K562 (cell line): ENCODE data around the gene NEK2. TPM values are rescaled to one million over a fixed set of nuclear protein-coding genes. Genes with fewer than 3 reads are reported as not detected.

Experiments used
- ARNT ChIP-seq, 2 experiments: fragments of 450-650 bp; IDR thresholded peaks; 2 replicates each; pipeline ENCODE4 v1.6.1; 2016; ENCODE audit warnings: mild to moderate bottlenecking in 1 of 2
- BMI1 ChIP-seq: fragments of 150-350 bp; IDR thresholded peaks from 2 replicates; pipeline ENCODE4 v1.6.1; 2014; ENCODE audit warnings: low read length
- EP400 ChIP-seq: fragments of 450-650 bp; IDR thresholded peaks from 2 replicates; pipeline ENCODE4 v1.6.1; 2017; ENCODE audit warnings: antibody characterized with exemption, mild to moderate bottlenecking, moderate library complexity
- ETS1 ChIP-seq: conservative IDR thresholded peaks from 2 replicates; pipeline ENCODE4 v1.6.1; 2011; ENCODE audit warnings: low read depth, mild to moderate bottlenecking, low read length; ENCODE audit not compliant: control insufficient read depth
- HNRNPLL ChIP-seq: fragments of 200-400 bp; formaldehyde crosslinking; IDR thresholded peaks from 2 replicates; pipeline ENCODE4 v1.6.1; 2017; ENCODE audit warnings: low read length, low read depth, mild to moderate bottlenecking; ENCODE audit not compliant: poor library complexity, severe bottlenecking
- JUND ChIP-seq, 2 experiments: IDR thresholded peaks; 2 replicates in 1 of 2; 3 replicates in 1 of 2; pipeline ENCODE4 v1.6.1; 2011; ENCODE audit warnings: borderline replicate concordance in 2 of 2, low read depth in 2 of 2, low read length in 2 of 2, improper control_type of control experiment in 1 of 2, missing biosample characterization in 1 of 2, missing genetic modification characterization in 1 of 2, missing genetic modification reagents in 1 of 2
- KDM5B ChIP-seq: fragments of 200-600 bp; sonication (generic); IDR thresholded peaks from 2 replicates; pipeline ENCODE4 v1.6.1; 2012; ENCODE audit warnings: low read depth, mild to moderate bottlenecking, moderate library complexity, low read length, control low read depth, inconsistent platforms; ENCODE audit not compliant: insufficient replicate concordance
- KHSRP ChIP-seq: fragments of 450-650 bp; IDR thresholded peaks from 2 replicates; pipeline ENCODE4 v1.6.1; 2017
- MITF ChIP-seq: IDR thresholded peaks from 2 replicates; pipeline ENCODE4 v1.6.1; 2014; ENCODE audit warnings: antibody characterized with exemption
- MTA2 ChIP-seq: fragments of 450-650 bp; IDR thresholded peaks from 2 replicates; pipeline ENCODE4 v1.6.1; 2016; ENCODE audit warnings: low read depth
- POLR2A ChIP-seq: fragments of 450-650 bp; conservative IDR thresholded peaks from 2 replicates; pipeline ENCODE4 v1.6.1; 2016
- POLR2G ChIP-seq: fragments of 200-400 bp; formaldehyde crosslinking; IDR thresholded peaks from 2 replicates; pipeline ENCODE4 v1.6.1; 2017; ENCODE audit warnings: low read depth, mild to moderate bottlenecking, antibody characterized with exemption, low read length, moderate library complexity
- PRDM10 ChIP-seq: fragments of 450-650 bp; IDR thresholded peaks from 2 replicates; pipeline ENCODE4 v1.6.1; 2018; ENCODE audit not compliant: partially characterized antibody
- RBBP5 ChIP-seq: fragments of 200-600 bp; sonication (generic); IDR thresholded peaks from 2 replicates; pipeline ENCODE4 v1.6.1; 2012; ENCODE audit warnings: borderline replicate concordance, mild to moderate bottlenecking, low read length, control low read depth, inconsistent platforms; ENCODE audit not compliant: insufficient read depth, poor library complexity, severe bottlenecking
- ZNF274 ChIP-seq: IDR thresholded peaks from 2 replicates; pipeline ENCODE4 v1.6.1; 2011; ENCODE audit warnings: low read depth, mild to moderate bottlenecking, low read length, moderate library complexity, borderline replicate concordance
- ZNF57 ChIP-seq: fragments of 450-650 bp; formaldehyde crosslinking; IDR thresholded peaks from 2 replicates; pipeline ENCODE4 v1.4.0; 2020; ENCODE audit warnings: mild to moderate bottlenecking, moderate library complexity
- ZNF780A ChIP-seq: fragments of 250-450 bp; sonication (Bioruptor Pico); IDR thresholded peaks from 2 replicates; pipeline ENCODE4 v1.5.0; 2021; ENCODE audit warnings: mild to moderate bottlenecking
- polyA plus RNA-seq, 8 experiments: library from polyadenylated mRNA; depleted of rRNA in 4 of 8; stranded (reverse) in 5 of 8; unstranded in 3 of 8; fragments of >200 nt; fragmentation: Nextera tagmentation in 2 of 8; fragmentation: Illumina TruSeq in 1 of 8; extraction: Ambion mirVana in 2 of 8; extraction: Trizol in 1 of 8; gene quantifications; 2 replicates each; pipeline versions ENCODE4 v1.2.1 to v1.2.3, GENCODE V29; 2011 to 2014; ENCODE audit warnings: inconsistent platforms in 1 of 8, missing spikeins in 1 of 8
- total RNA-seq, 7 experiments: library from RNA; depleted of rRNA in 6 of 7; stranded (reverse); fragments of >200 nt in 6 of 7; fragmentation: Illumina TruSeq in 2 of 7; extraction: Trizol in 2 of 7; gene quantifications; 2 replicates each; pipeline versions ENCODE4 v1.2.1 to v1.2.3, GENCODE V29; 2011 to 2021; ENCODE audit warnings: low replicate concordance in 1 of 7
- TF ChIP-seq, protein P1 (sequence below), 2 experiments: fragments of 450-650 bp in 1 of 2; sonication (generic) in 1 of 2; formaldehyde crosslinking in 1 of 2; IDR thresholded peaks in 1 of 2; conservative IDR thresholded peaks in 1 of 2; 2 replicates each; pipeline versions ENCODE4 v1.6.1 to v1.8.1; 2016 to 2023; ENCODE audit warnings: mild to moderate bottlenecking in 2 of 2, moderate library complexity in 2 of 2, inconsistent platforms in 1 of 2, missing genetic modification reagents in 1 of 2

NEK2 gene
- total and polyA plus RNA-seq, 9 of the 15 experiments (the other 6 are each of a cell fraction or from before 2014, with no cell fraction given): 30.0 to 74.7 (median 66.4) TPM

DNA sequence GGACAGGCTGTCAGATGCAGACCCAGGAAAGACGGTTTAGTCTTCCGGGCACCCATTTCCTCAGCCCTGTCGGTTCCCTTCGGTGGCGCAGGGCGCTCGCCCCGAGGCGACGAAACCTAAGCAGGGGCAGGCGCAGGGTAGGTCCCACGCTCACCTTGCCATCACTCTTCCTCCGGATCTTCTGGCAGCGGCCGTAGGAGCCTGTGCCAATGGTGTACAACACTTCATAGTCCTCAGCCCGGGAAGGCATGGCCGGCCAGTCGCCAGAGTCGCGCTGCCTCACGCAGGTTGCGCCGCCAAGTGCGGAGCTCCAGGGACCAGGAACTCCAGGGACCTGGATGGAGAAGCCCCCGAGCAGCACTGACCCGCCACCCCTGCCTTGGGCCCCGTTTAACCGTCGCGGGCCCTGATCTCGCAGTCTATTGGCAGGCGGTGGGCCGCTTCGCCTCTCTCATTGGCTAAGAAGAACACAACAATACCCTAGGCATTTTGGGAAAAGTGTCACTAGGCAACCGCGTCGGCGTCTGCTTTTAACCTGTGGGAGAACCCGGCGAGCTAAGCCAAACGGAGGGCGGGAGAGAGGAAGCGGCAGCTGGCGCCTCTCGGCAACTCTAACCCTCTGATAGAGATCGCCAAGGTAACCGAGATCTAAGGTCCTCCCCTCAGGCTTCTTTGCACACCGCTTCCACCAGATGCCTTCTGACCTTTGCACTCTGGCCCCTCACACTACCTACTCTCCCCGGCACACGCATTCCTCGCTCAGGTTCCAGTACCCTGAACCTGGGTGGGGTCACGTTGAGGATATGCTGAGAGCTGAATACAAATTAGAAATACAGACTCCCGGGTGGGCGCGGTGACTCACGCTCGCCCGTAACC lies at the start of gene NEK2 (continued):
- TF ChIP-seq, protein P1, sequence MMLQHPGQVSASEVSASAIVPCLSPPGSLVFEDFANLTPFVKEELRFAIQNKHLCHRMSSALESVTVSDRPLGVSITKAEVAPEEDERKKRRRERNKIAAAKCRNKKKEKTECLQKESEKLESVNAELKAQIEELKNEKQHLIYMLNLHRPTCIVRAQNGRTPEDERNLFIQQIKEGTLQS (IDR thresholded peaks at IDR 0.05): peak; percentile 100
- TF ChIP-seq, protein P1 (CRISPR knock-in tag; conservative IDR thresholded peaks at IDR 0.05): peak; percentile 100
- peak; percentile 87 for TF ChIP-seq KDM5B
- TF ChIP-seq MTA2: peak; percentile 89
- peak; percentile 100 for TF ChIP-seq JUND (IDR thresholded peaks at IDR 0.05; ENCODE audit: borderline replicate concordance, low read depth, low read length)
- TF ChIP-seq JUND (tag; IDR thresholded peaks at IDR 0.05; ENCODE audit: borderline replicate concordance, low read depth, low read length): peak; percentile 100
- TF ChIP-seq HNRNPLL: peak; percentile 94
- no peak for TF ChIP-seq ZNF274
- peak; percentile 84 for TF ChIP-seq PRDM10
- TF ChIP-seq POLR2G: peak; percentile 96
- no peak for TF ChIP-seq KHSRP
- peak; percentile 76 for TF ChIP-seq RBBP5
- TF ChIP-seq ETS1: peak; percentile 14; the same call in 1 of the 2 replicates
- peak; percentile 88 for TF ChIP-seq EP400
- TF ChIP-seq ARNT (IDR thresholded peaks at IDR 0.05): peak; percentile 55 to 77; a peak in 2 of 4 replicates
- TF ChIP-seq ZNF57 (CRISPR knock-in tag): no peak
- peak; percentile 90 for TF ChIP-seq POLR2A
- TF ChIP-seq MITF: peak; percentile 61; the same call in 1 of the 2 replicates
- TF ChIP-seq BMI1: peak; percentile 81
- no peak for TF ChIP-seq ZNF780A (CRISPR knock-in tag)
